ENCODE data around the gene ATP6V0A1.

ATP6V0A1 gene

DNA sequence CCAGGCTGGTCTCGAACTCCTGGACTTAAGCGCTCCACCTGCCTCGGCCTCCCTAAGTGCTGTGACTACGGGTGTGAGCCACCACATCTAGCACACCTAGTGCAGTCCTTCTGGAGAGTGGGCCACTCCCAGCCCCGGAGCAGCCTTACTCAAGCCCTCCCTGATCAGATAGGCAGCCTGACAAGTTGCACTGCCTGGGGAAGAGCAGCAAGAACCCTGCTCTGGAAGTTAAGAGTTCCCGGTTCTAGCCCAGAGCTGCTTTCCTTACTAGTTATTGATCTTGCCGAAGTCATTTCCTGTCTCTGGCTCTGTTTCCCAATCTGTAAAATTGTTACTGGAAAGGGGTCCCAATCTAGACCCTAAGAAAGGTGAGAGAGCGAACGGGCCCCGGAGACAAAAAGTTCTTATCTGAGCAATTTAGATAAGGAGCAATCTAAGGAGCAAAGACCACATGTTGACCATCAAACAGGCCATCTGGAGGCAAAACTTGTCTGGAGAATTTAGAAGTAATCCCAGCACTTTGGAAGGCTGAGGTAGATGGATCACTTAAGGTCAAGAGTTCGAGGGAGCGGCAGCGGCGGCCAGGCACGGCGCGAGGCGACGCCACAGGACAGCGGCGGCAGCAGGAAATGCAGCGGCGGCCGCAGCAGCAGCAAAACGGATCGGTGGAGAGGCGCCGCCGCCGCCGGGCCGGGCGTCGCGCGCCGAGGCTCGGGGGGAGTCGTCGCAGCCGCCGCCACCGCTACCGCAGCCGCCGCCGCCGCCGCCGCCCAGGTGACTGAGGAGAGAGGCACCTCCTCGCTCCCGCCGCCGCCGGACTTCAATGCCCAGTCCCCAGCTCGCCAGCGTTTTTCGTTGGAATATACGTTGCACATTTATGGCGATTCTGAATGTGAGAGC is 73.0 kb downstream of the ATP6V0A1 start:
- TF ChIP-seq CTCF (IDR thresholded peaks at IDR 0.05; ENCODE audit: control insufficient read depth, extremely low read depth, insufficient read depth) = peak; percentile 44
- DNase-seq (ENCODE audit: low read depth) = no peak
- peak overlapping the region; percentile 37; the same call in 1 of the 2 replicates for H3K4me3 ChIP-seq (ENCODE audit: low read depth, low read length)

- peak overlapping the region; percentile 56 for H3K4me3 ChIP-seq (ENCODE audit: low read depth, low read length)
- DNase-seq (ENCODE audit: low read depth) = no peak
Measured at GRCh38 chr17:42535155-42536047, 76.7 kb downstream of the ATP6V0A1 start.

DNA sequence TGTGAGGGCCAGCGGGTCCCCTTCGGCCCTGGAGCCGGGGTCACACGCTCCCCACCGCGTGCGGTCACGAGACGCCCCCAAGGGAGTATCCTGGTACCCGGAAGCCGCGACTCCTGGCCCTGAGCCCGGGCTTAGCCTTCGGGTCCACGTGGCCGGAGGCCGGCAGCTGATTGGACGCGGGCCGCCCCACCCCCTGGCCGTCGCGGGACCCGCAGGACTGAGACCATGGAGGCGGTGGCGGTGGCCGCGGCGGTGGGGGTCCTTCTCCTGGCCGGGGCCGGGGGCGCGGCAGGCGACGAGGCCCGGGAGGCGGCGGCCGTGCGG is 77.3 kb downstream of the ATP6V0A1 start, which contains the start of gene NAGLU:
NAGLU (plus strand) TSS at position 194 of the 324 bp plus-strand sequence; CDS start at position 226, 32 bp downstream.
- peak; percentile 56 for DNase-seq (ENCODE audit: low read depth)
- H3K4me3 ChIP-seq (ENCODE audit: low read depth, low read length) = peak within 1 kb of the TSS; percentile 56
- no peak for TF ChIP-seq CTCF (IDR thresholded peaks at IDR 0.05; ENCODE audit: control insufficient read depth, extremely low read depth, insufficient read depth)

More at GRCh38 chr17:42535155-42536047, 76.7 kb downstream of the ATP6V0A1 start:
- no peak for TF ChIP-seq CTCF (IDR thresholded peaks at IDR 0.05; ENCODE audit: control insufficient read depth, extremely low read depth, insufficient read depth)

GRCh38 chr17:42536372-42537155 is 77.9 kb downstream of the ATP6V0A1 start:
- no peak for TF ChIP-seq CTCF (IDR thresholded peaks at IDR 0.05; ENCODE audit: control insufficient read depth, extremely low read depth, insufficient read depth)
- DNase-seq (ENCODE audit: low read depth) = no peak
- H3K4me3 ChIP-seq (ENCODE audit: low read depth, low read length) = peak overlapping the region; percentile 56

DNA sequence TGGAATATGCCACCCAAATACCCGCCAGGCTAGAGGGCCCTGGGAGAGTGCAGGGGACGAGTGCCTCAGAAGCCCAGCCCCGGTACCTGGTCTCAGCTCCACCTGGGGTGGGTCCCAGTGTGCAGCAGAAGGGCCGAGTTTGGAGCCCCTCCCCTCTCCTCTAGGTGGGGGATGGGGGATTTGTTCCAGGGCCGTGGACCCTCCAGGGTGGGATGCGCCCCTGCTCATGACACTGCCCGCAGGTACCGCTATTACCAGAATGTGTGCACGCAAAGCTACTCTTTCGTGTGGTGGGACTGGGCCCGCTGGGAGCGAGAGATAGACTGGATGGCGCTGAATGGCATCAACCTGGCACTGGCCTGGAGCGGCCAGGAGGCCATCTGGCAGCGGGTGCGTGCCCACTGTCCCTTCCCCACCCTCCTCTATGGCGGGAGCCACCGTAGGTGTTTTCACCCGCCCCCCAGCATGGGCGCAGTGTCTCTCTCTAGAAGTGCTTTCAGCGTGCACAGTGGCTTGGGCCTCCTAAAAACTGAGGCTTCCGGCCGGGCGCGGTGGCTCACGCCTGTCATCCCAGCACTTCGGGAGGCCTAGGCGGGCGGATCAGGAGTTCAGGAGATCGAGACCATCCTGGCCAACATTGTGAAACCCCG is 78.6 kb downstream of the ATP6V0A1 start:
- DNase-seq (ENCODE audit: low read depth) = no peak
- TF ChIP-seq CTCF (IDR thresholded peaks at IDR 0.05; ENCODE audit: control insufficient read depth, extremely low read depth, insufficient read depth) = no peak

More for the DNA sequence above, 78.6 kb downstream of the ATP6V0A1 start:
- peak overlapping the region; percentile 56 for H3K4me3 ChIP-seq (ENCODE audit: low read depth, low read length)

Measured in LNCaP clone FGC (cell line).